PC-3 (cell line): ENCODE measurements around the gene ITLN1. TPM values are rescaled to one million over a fixed set of nuclear protein-coding genes. Genes with fewer than 3 reads are reported as not detected.

Experiments
- ATAC-seq: fragments of 200-7000 bp; cut with Tn5 transposase; 2 replicates; pipeline ENCODE4 v1.9.1; 2020; ENCODE audit warnings: mild to moderate bottlenecking, moderate library complexity
- BruUV-seq: library from RNA; stranded (reverse); fragments of 400-500 nt; replicated peaks from 2 replicates; lab custom pipeline; 2021; lab: Mats Ljungman, UMichigan
- CTCF ChIA-PET: fragments of 300-600 bp; sonication (Branson Sonifier 250); formaldehyde crosslinking; loops from one replicate; lab custom pipeline; 2022; ENCODE audit warnings: antibody characterized with exemption; lab: Charles Lee
- POLR2A ChIA-PET: fragments of 300-600 bp; sonication (Branson Sonifier 250); formaldehyde crosslinking; loops from one replicate; lab custom pipeline; 2022; ENCODE audit warnings: antibody characterized with exemption; ENCODE audit not compliant: unreplicated experiment; lab: Charles Lee
- DNase-seq: peaks from one replicate; pipeline ENCODE4 v3.0.0-alpha.2; 2015
- H2AFZ ChIP-seq: fragments of 300-600 bp; sonication (generic); 2 replicates; pipeline ENCODE4 v1.6.0; 2016; ENCODE audit warnings: antibody characterized with exemption, low read length
- H3F3A ChIP-seq: fragments of 300-600 bp; sonication (generic); one replicate; pipeline ENCODE4 v1.6.0; 2017; ENCODE audit warnings: antibody characterized with exemption, low read length, control low read depth, mild to moderate bottlenecking; ENCODE audit not compliant: unreplicated experiment
- H3K27ac ChIP-seq: fragments of 300-600 bp; sonication (generic); 2 replicates; pipeline ENCODE4 v1.5.1; 2016; ENCODE audit warnings: mild to moderate bottlenecking, low read length
- H3K27me3 ChIP-seq: fragments of 300-600 bp; sonication (generic); 2 replicates; pipeline ENCODE4 v1.6.1; 2016; ENCODE audit warnings: low read length, mixed read lengths
- H3K36me3 ChIP-seq: fragments of 300-600 bp; sonication (generic); 2 replicates; pipeline ENCODE4 v1.6.1; 2016; ENCODE audit warnings: low read depth, mixed run types, low read length, mixed read lengths
- H3K4me1 ChIP-seq: fragments of 300-600 bp; sonication (generic); 2 replicates; pipeline ENCODE4 v1.5.1; 2016; ENCODE audit warnings: low read length; ENCODE audit not compliant: insufficient read depth
- H3K4me2 ChIP-seq: fragments of 300-600 bp; sonication (generic); 2 replicates; pipeline ENCODE4 v1.6.0; 2016; ENCODE audit warnings: low read length
- H3K4me3 ChIP-seq: fragments of 300-600 bp; sonication (generic); 2 replicates; pipeline ENCODE4 v1.5.1; 2016; ENCODE audit warnings: mild to moderate bottlenecking, low read length, mixed read lengths
- H3K79me2 ChIP-seq: fragments of 300-600 bp; sonication (generic); 2 replicates; pipeline ENCODE4 v1.6.1; 2017; ENCODE audit warnings: low read length, mixed read lengths
- H3K9ac ChIP-seq: fragments of 300-600 bp; sonication (generic); 2 replicates; pipeline ENCODE4 v1.6.0; 2016; ENCODE audit warnings: mild to moderate bottlenecking, low read length
- H3K9me2 ChIP-seq: fragments of 300-600 bp; sonication (generic); replicated peaks from 2 replicates; pipeline ENCODE4 v1.6.1; 2016; ENCODE audit warnings: mixed run types, low read length, mixed read lengths
- H3K9me3 ChIP-seq: fragments of 300-600 bp; sonication (generic); 2 replicates; pipeline ENCODE4 v1.6.1; 2016; ENCODE audit warnings: low read length, mixed read lengths
- H4K20me1 ChIP-seq: fragments of 300-600 bp; sonication (generic); 2 replicates; pipeline ENCODE4 v1.6.1; 2016; ENCODE audit warnings: low read length, mixed read lengths
- CTCF ChIP-seq: fragments of 300-600 bp; sonication (generic); conservative IDR thresholded peaks from 2 replicates; pipeline ENCODE4 v1.5.1; 2017; ENCODE audit warnings: antibody characterized with exemption, low read depth, mild to moderate bottlenecking, low read length
- EZH2 ChIP-seq: fragments of 300-600 bp; sonication (generic); IDR thresholded peaks from one replicate; pipeline ENCODE4 v1.6.1; 2017; ENCODE audit warnings: antibody characterized with exemption, mild to moderate bottlenecking, low read length; ENCODE audit not compliant: unreplicated experiment
- EZH2phosphoT487 ChIP-seq: fragments of 300-600 bp; sonication (generic); IDR thresholded peaks from 2 replicates; pipeline ENCODE4 v1.6.1; 2018; ENCODE audit warnings: mild to moderate bottlenecking, antibody characterized with exemption, low read length, borderline replicate concordance
- intact Hi-C: fragments of 100-400 bp; cut with micrococcal nuclease; formaldehyde crosslinking; loops from 2 replicates; pipeline ENCODE4 v1.9.0; 2023
- total RNA-seq: library from RNA; depleted of rRNA; stranded (reverse); fragments of >200 nt; gene quantifications from 2 replicates; pipeline ENCODE4 v1.2.3, GENCODE V29; 2014

ITLN1 gene
- total RNA-seq, 1 experiment from 2014 or later, result not detected

- ChIA-PET CTCF (interaction anchor here (0.7 kb wide), 1 partner anchor 30 kb away, joined by 5 read pairs; no protein-coding TSS in a partner anchor), POLR2A (no interaction called here)
- Histone ChIP-seq H2AFZ (no peak overlapping the region), H3K4me1 (peaks cover 8% of the 10 kb centered on the region), H3K27me3 (no peaks in the 10 kb centered on the region), H3K9me2 (no peaks in the 10 kb centered on the region), H3K9me3 (no peaks in the 10 kb centered on the region), H4K20me1 (no peaks in the 10 kb centered on the region), H3F3A (no peaks in the 10 kb centered on the region), H3K9ac (no peak overlapping the region), H3K36me3 (no peaks in the 10 kb centered on the region), H3K4me2 (no peak overlapping the region), H3K27ac (no peak overlapping the region), H3K79me2 (no peaks in the 10 kb centered on the region), H3K4me3 (no peak overlapping the region)
- intact Hi-C loops, result no loop called here
- BruUV-seq, result no TSS peak
- ATAC-seq, result no peak
- TF ChIP-seq EZH2 (no peak), EZH2phosphoT487 (no peak), CTCF (no peak)
- no peak for DNase-seq
Measured at GRCh38 chr1:160865337-160865736, 19.6 kb downstream of the ITLN1 start.

- ATAC-seq (no peak), DNase-seq (no peak)
- no peaks in the 10 kb centered on the region for H3K36me3 ChIP-seq
- peaks cover 8% of the 10 kb centered on the region for H3K4me1 ChIP-seq
- TF ChIP-seq CTCF (no peak), EZH2phosphoT487 (no peak), EZH2 (no peak)
- H4K20me1 ChIP-seq, result no peaks in the 10 kb centered on the region
- no peaks in the 10 kb centered on the region for H3K9me2 ChIP-seq
- H3K27ac ChIP-seq, result no peak overlapping the region
- H3K4me3 ChIP-seq, result no peak overlapping the region
- no peak overlapping the region for H2AFZ ChIP-seq
- intact Hi-C loops, result no loop called here
- POLR2A ChIA-PET, result no interaction called here
- H3K79me2 ChIP-seq, result no peaks in the 10 kb centered on the region
- no peak overlapping the region for H3K9ac ChIP-seq
- H3K27me3 ChIP-seq, result no peaks in the 10 kb centered on the region
- no peak overlapping the region for H3K4me2 ChIP-seq
- no TSS peak for BruUV-seq
- no peaks in the 10 kb centered on the region for H3F3A ChIP-seq
- H3K9me3 ChIP-seq, result no peaks in the 10 kb centered on the region
- CTCF ChIA-PET, result interaction anchor here (0.6 kb wide), 1 partner anchor 277 kb away, joined by 3 read pairs; no protein-coding TSS in a partner anchor
Measured at GRCh38 chr1:160864173-160864572, 20.8 kb downstream of the ITLN1 start.

GRCh38 chr1:160863774-160864131, 21.2 kb downstream of the ITLN1 start:
- H3K9me2 ChIP-seq, result no peaks in the 10 kb centered on the region
- BruUV-seq, result no TSS peak
- TF ChIP-seq EZH2, result no peak
- no peak for TF ChIP-seq CTCF
- TF ChIP-seq EZH2phosphoT487, result no peak
- H3K9me3 ChIP-seq, result no peaks in the 10 kb centered on the region
- H3K27me3 ChIP-seq, result no peaks in the 10 kb centered on the region
- no peak overlapping the region for H3K4me3 ChIP-seq
- no peak overlapping the region for H3K4me2 ChIP-seq
- no peak for ATAC-seq
- H3K9ac ChIP-seq, result no peak overlapping the region
- no peak overlapping the region for H2AFZ ChIP-seq
- H3K36me3 ChIP-seq, result no peaks in the 10 kb centered on the region
- no peaks in the 10 kb centered on the region for H3F3A ChIP-seq
- intact Hi-C loops, result no loop called here
- H3K79me2 ChIP-seq, result no peaks in the 10 kb centered on the region
- ChIA-PET CTCF (no interaction called here), POLR2A (no interaction called here)
- DNase-seq, result no peak
- H3K27ac ChIP-seq, result no peak overlapping the region
- peaks cover 8% of the 10 kb centered on the region for H3K4me1 ChIP-seq
- no peaks in the 10 kb centered on the region for H4K20me1 ChIP-seq
